G401.6 (cell line): Measurements from ENCODE around the gene APLF.

Experiments
- FAIRE-seq: peaks from 2 replicates; lab custom pipeline; 2012; peaks lifted over from hg19 to GRCh38; lab: Jason Lieb, UNC

APLF gene

GRCh38 chr2:68467077-68467960 is at the start of gene APLF, which contains the start of gene FBXO48:
TSS of gene APLF (plus strand) at chr2:68467585. CDS start at chr2:68467732, 147 bp downstream.
TSS of gene FBXO48 (minus strand) at chr2:68467294. CDS start at chr2:68465145, 2,149 bp downstream.
- peak; percentile 98 for FAIRE-seq

- no peak for FAIRE-seq
These were observed 49.5 kb upstream of the APLF start for GRCh38 chr2:68417926-68418325.

- no peak for FAIRE-seq
These were observed 49.0 kb upstream of the APLF start for GRCh38 chr2:68418419-68418818.

- no peak for FAIRE-seq
These were observed 48.5 kb upstream of the APLF start for GRCh38 chr2:68418855-68419254.

- FAIRE-seq = no peak
These were observed 47.0 kb upstream of the APLF start for GRCh38 chr2:68420254-68420910.

GRCh38 chr2:68423966-68424650 is 43.3 kb upstream of the APLF start:
- FAIRE-seq = no peak

- FAIRE-seq = no peak
These were observed 41.9 kb upstream of the APLF start for GRCh38 chr2:68425503-68425902.

GRCh38 chr2:68426446-68426845 is 40.9 kb upstream of the APLF start:
- no peak for FAIRE-seq

DNA sequence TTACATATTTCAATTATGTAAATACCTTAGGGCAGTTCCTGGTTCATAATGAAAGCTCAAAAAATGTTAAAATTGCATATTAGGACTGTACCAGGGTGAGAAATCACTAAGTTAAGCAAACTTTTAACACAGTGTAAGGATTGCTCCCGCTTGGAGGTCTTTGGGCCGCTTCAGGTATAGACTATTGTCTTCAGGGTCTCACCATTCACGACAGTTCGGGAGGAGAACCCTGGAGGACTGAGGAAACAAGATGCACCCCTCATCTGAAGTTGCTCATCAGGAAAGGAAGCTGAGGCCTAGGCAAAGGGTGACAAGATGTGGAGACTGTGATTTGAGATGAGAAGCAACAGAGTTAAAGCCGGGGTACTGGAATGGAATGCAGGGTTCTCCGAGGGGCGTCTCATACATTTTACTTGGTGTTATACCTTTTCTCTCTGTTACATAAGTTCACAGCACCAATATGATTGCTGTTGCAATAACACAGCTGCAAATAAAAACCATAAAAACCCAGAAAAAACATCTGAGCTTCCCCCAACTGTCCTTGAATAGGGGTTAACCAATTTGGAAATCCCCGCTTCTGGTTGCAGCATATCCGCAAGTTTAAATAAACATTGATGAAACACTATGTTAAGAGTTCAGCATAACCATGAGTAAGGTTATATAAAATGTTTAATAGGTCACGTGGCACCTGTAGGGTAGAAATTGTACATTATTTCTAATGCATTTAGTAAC is 40.4 kb upstream of the APLF start:
- FAIRE-seq = no peak

DNA sequence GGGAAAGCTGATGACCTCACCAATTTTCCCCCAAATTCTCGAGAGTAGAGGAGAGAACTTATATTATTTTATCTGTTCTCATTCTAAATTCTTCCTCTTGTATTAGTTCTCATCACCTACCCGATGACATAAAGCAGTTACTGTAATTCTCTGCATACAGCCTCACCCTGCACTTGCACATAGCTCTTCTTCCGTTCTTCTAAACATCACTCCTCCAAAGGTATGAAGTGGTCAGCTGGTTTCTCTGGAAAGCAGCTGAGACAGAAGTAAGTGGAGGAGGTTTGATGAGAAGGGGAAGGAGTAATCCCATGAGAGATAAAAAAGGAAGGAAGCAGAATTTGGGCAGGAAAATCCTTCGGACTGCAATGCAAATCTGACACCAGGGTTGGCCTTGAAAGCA is 39.3 kb upstream of the APLF start:
- FAIRE-seq = no peak

DNA sequence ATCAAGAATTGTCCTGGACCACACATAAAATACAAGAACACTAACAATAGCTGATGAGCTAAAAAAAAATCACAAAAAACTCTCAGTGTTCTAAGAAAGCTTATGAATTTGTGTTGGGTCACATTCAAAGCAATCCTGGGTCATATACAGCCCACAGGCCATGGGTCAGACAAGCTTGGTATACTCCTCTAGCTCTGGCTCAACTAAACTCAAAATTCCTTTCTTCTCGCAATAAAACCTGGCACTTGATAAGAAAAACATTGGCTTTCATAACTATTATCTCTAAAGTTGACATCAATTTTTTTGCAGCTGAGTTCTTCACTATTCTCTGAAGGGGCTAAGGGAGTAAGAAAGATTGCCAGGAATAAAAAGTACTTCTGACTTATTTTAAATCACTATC is 38.6 kb upstream of the APLF start:
- FAIRE-seq = no peak

DNA sequence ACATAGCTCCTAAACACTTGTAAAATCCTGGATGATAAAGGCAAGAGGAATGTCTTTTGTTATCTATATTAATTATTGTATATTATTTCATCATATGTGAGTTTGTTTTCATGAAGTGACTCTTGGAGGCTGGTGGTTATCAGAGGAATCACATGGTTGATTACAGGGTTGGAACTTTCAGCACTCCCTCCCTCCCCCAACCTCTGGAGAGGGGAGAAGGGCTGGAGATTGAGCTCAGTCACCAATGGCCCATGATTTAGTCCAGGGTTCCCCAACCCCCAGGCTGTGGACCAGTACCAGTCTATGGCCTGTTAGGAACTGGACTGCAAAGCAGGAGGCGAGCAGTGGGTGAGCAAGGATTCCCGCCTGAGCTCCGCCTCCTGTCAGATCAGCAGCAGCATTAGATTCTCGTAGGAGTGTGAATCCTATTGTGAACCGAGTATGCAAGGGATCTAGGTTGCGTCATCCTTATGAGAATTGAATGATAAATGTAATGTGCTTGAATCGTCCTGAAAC is 38.0 kb upstream of the APLF start:
- FAIRE-seq = no peak

GRCh38 chr2:68431316-68431972 is 35.9 kb upstream of the APLF start:
- no peak for FAIRE-seq

DNA sequence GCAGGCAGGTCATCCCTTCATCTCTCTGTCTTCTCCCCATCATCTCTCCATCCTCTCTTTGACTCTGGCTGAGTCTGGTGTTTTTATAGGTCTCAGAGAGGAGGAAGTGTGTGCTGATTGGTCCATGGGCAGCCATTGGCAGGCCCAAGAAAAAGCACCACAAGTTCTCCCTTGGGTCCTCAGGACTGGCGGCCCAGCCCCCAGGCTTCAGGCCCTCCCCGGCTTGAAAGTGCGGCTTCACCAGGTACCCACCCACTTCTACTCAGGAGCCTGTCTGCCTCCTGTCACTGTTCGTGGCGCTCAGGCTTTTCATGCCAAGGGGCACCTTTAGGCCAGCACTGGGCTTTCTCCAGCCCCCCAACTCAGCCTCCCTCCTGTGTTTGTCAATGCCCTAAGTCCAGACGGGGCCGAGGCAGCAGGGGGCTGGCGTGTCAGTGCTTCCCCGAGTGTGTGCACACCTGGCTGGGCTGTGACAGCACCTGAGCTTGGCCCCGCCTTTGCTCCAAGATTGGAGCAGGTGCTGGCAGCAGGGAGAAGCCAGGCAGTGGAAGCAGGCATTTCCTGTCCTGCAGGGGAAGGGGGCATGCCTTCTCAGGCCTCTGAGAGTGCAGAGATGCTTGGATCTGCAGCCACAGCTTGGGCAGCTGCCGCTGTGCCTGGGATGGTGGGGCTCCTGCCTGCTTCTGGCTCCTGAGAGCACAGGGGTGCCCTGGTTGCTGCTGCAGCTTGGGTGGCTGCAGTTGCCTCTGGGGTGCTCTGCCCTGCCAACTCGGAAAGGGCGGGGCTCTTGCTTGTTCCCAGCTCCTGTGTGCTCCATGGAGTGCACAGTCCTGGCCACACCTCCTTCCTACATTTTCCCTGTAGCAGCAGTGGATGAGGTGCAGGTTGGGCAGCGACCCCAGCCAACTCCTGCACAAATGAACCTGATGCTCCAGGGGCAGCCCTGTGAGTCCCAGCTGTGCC is 34.4 kb upstream of the APLF start:
- no peak for FAIRE-seq

DNA sequence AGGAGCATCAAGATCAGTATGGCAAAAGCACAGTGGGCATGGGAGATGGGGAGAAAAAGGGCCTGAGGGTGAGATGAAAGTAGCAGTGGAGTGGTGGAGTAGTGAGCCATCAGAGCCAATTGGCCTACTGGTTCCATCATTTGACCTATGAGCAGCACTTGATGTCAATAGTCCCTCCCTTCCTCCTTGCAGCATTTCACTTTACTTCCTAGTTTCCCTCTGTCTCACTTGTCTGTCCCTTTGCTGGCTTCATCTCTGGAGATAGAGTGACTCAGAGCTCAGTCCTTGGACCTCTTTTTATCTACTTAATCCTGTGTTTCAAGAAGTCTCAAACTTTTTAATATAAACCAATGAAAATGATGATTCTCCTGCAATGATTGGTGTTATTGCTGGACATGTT is 32.4 kb upstream of the APLF start:
- no peak for FAIRE-seq

DNA sequence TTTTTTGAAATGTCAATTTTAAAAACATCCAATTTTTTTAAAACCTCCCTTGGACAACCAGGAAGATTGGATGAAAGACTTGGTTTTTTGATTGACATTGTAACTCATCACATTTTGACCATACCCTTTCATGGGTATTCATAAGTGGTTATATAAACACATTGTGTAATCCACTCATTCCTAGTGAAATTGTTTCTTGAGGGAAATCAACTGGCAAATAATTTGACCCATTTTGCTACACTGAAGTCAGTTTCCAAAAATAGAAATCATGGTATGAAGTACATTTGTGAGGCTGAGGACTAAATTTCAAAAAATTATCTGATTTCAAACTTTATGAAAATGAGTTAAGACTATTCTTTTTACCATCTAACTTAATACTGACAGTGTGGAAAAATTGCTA is 31.8 kb upstream of the APLF start:
- no peak for FAIRE-seq

DNA sequence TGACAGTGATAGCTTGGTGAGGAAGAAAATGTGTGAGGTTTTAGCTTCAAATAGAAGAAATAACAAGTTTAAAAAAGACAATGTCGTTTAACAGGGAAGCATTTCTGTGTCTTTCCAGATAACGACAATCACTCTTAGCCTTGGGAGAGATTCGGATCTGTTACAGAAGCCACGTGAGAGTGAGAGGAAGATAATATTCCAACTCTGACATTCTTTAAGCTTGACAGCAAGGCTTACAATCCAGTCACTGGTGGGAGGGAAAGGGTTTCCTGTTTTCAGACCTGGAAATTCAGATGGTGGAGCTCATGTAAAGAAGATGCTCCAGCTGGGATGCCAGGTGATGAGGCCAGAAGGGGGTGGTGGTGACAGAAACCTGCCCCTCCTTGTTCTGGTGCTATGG is 31.1 kb upstream of the APLF start:
- FAIRE-seq = no peak

GRCh38 chr2:68438455-68439303 is 28.7 kb upstream of the APLF start:
- FAIRE-seq = no peak
